ENCODE measurements around the gene ZDHHC22.

- TF ChIP-seq CTCF (IDR thresholded peaks at IDR 0.05) (no peak), POLR2AphosphoS5 (IDR thresholded peaks at IDR 0.05) (no peak)
These were observed 46.0 kb upstream of the ZDHHC22 start for GRCh38 chr14:77187649-77188012.

Data from breast epithelium (tissue), 3 donors.